WTC11 (cell line): ENCODE measurements around the gene HADHB. TPM values are rescaled to one million over a fixed set of nuclear protein-coding genes. Genes with fewer than 3 reads are reported as not detected.

Experiments used
- CDX4 ChIP-seq: fragments of 250-450 bp; sonication (Bioruptor Pico); IDR thresholded peaks from 2 replicates; pipeline ENCODE4 v1.9.0; 2021; ENCODE audit warnings: moderate library complexity, mild to moderate bottlenecking, inconsistent platforms, borderline replicate concordance
- CREM ChIP-seq: sonication (generic); formaldehyde crosslinking; IDR thresholded peaks from 2 replicates; pipeline ENCODE4 v1.8.1; 2022; ENCODE audit warnings: mild to moderate bottlenecking, missing genetic modification reagents, moderate library complexity
- ELF4 ChIP-seq: sonication (generic); formaldehyde crosslinking; IDR thresholded peaks from 2 replicates; pipeline ENCODE4 v1.8.1; 2022; ENCODE audit warnings: low read depth, mild to moderate bottlenecking, moderate library complexity, missing genetic modification reagents
- FOXP1 ChIP-seq: sonication (generic); formaldehyde crosslinking; IDR thresholded peaks from 2 replicates; pipeline ENCODE4 v1.8.0; 2022; ENCODE audit warnings: missing genetic modification reagents, mild to moderate bottlenecking, moderate library complexity, borderline replicate concordance
- GRHL2 ChIP-seq: fragments of 250-450 bp; sonication (Bioruptor Pico); IDR thresholded peaks from 2 replicates; pipeline ENCODE4 v1.8.0; 2022; ENCODE audit warnings: mild to moderate bottlenecking, moderate library complexity; ENCODE audit not compliant: insufficient replicate concordance, severe bottlenecking
- TP53 ChIP-seq: sonication (generic); formaldehyde crosslinking; IDR thresholded peaks from 2 replicates; pipeline ENCODE4 v1.8.1; 2023; ENCODE audit warnings: mild to moderate bottlenecking, missing genetic modification reagents
- ZBTB21 ChIP-seq: sonication (generic); formaldehyde crosslinking; IDR thresholded peaks from 2 replicates; pipeline ENCODE4 v1.8.1; 2023; ENCODE audit warnings: mild to moderate bottlenecking, missing genetic modification reagents, borderline replicate concordance
- ZBTB43 ChIP-seq: sonication (generic); formaldehyde crosslinking; IDR thresholded peaks from 2 replicates; pipeline ENCODE4 v1.8.1; 2023; ENCODE audit warnings: mild to moderate bottlenecking, missing genetic modification reagents
- ZNF121 ChIP-seq: sonication (generic); formaldehyde crosslinking; IDR thresholded peaks from 2 replicates; pipeline ENCODE4 v1.8.0; 2023; ENCODE audit warnings: missing genetic modification reagents
- total RNA-seq: library from RNA; stranded (reverse); gene quantifications from 3 replicates; pipeline ENCODE4 v1.2.3, GENCODE V29; 2021
- TF ChIP-seq, protein P1 (sequence below): fragments of 250-450 bp; sonication (Bioruptor Pico); IDR thresholded peaks from 2 replicates; pipeline ENCODE4 v2.1.2; 2022; ENCODE audit warnings: mild to moderate bottlenecking, moderate library complexity
- TF ChIP-seq, protein P2 (sequence below): fragments of 250-450 bp; sonication (Bioruptor Pico); conservative IDR thresholded peaks from 2 replicates; pipeline ENCODE4 v1.9.0; 2021; ENCODE audit warnings: mild to moderate bottlenecking

HADHB gene
- total RNA-seq, 1 experiment from 2014 or later = 60.7 TPM

DNA sequence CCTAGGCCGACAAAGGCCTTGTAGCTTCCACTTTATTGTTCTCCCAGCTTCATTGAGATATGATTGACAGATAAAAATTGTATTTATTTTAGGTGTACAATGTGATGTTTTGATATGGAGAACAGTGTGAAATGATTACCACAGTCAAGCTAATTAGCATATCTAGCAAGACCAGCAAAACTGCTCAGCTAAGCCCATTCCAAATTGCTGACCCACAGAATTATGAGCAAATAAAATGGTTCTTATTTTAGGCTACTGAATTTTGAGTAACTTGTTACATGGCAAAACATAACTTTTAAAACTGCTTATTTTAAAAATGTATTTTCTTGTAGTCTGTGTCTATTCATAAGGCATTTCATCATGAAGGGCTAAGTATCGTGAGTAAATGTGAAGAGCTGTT, 92.6 kb downstream of the HADHB start (continued):
- no peak for TF ChIP-seq ZBTB43 (CRISPR knock-in tag)
- no peak for TF ChIP-seq ZBTB21 (CRISPR knock-in tag)
- TF ChIP-seq TP53 (CRISPR knock-in tag) = no peak
- TF ChIP-seq, protein P1, sequence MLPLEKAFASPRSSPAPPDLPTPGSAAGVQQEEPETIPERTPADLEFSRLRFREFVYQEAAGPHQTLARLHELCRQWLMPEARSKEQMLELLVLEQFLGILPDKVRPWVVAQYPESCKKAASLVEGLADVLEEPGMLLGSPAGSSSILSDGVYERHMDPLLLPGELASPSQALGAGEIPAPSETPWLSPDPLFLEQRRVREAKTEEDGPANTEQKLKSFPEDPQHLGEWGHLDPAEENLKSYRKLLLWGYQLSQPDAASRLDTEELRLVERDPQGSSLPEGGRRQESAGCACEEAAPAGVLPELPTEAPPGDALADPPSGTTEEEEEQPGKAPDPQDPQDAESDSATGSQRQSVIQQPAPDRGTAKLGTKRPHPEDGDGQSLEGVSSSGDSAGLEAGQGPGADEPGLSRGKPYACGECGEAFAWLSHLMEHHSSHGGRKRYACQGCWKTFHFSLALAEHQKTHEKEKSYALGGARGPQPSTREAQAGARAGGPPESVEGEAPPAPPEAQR = no peak
- no peak for TF ChIP-seq ZNF121
- no peak for TF ChIP-seq CDX4 (CRISPR knock-in tag)
- TF ChIP-seq GRHL2 (CRISPR knock-in tag) = no peak
- no peak for TF ChIP-seq CREM (CRISPR knock-in tag)
- TF ChIP-seq, protein P2, sequence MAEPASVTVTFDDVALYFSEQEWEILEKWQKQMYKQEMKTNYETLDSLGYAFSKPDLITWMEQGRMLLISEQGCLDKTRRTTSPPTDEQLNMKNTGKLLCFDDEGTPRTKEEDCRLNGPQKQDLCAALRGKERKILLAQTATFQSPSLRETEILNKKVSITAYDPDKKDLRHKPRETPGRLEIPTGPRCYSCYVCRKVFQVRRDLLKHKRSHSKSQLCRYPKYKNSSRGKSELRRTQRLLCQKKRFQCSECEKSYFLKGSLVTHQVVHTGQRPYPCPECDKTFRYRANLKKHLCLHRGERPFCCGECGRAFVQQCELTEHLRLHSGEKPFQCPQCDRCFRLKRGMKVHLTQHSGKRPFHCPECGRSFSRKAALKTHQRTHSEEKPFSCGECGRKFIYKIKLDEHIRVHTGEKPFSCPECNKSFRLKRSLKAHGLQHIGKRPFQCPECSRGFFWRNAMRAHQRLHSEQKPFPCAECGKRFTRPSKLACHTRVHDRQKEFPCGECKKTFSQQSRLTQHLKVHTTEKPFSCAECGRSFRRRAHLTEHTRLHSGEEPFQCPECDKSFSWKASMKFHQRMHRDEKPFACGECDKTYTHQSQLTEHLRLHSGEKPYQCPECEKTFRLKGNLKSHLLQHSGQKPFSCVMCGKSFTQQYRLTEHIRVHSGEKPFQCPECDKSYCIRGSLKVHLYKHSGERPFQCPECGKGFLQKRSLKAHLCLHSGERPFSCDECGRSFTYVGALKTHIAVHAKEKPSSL = no peak
- no peak for TF ChIP-seq ELF4
- TF ChIP-seq FOXP1 (CRISPR knock-in tag) = no peak

Other genes starting within 250 kb of the HADHB start
- 127 to 142 TPM (median 132 TPM) in 3 replicates for gene RAB10, start 210.9 kb upstream of the HADHB start, total RNA-seq
- 17.4 to 18.9 TPM (median 17.6 TPM) in 3 replicates for gene GAREM2, start 71.9 kb upstream of the HADHB start, total RNA-seq
- gene HADHA, start 307 bp upstream of the HADHB start, total RNA-seq = 118 to 123 TPM (median 121 TPM) in 3 replicates
- 39.3 to 53.1 TPM (median 45.2 TPM) in 3 replicates for gene SELENOI, start 101.2 kb downstream of the HADHB start, total RNA-seq
- gene ADGRF3, start 101.8 kb downstream of the HADHB start, total RNA-seq = 0.18 to 0.48 TPM (median 0.25 TPM) in 3 replicates
- 0.55 TPM in 1 of 3 replicates, not detected in the others for gene DRC1, start 157.0 kb downstream of the HADHB start, total RNA-seq
- gene OTOF, start 233.2 kb downstream of the HADHB start, total RNA-seq = 0.05 to 0.26 TPM (median 0.07 TPM) in 3 replicates